DND-41 (cell line): ENCODE results near the gene RNASE13.

Experiments used
- ATAC-seq: fragments of 200-7000 bp; cut with Tn5 transposase; 3 replicates; pipeline ENCODE4 v1.9.1; 2021; ENCODE audit warnings: low read depth; ENCODE audit not compliant: insufficient read depth
- DNase-seq: peaks from one replicate; pipeline ENCODE4 v3.0.0-alpha.2; 2020
- H2AFZ ChIP-seq: 2 replicates; pipeline ENCODE4 v1.6.0; 2012; ENCODE audit warnings: low read depth, low read length
- H3K27ac ChIP-seq: 2 replicates; pipeline ENCODE4 v1.5.1; 2012; ENCODE audit warnings: low read length, inconsistent platforms
- H3K27me3 ChIP-seq: fragments of 200-600 bp; sonication (generic); 2 replicates; pipeline ENCODE4 v1.6.0; 2012; ENCODE audit warnings: low read length, mild to moderate bottlenecking, inconsistent platforms; ENCODE audit not compliant: insufficient read depth, poor library complexity
- H3K36me3 ChIP-seq: 2 replicates; pipeline ENCODE4 v1.5.1; 2012; ENCODE audit warnings: low read length, inconsistent platforms; ENCODE audit not compliant: insufficient read depth
- H3K4me1 ChIP-seq: 2 replicates; pipeline ENCODE4 v1.5.1; 2012; ENCODE audit warnings: mild to moderate bottlenecking, low read length; ENCODE audit not compliant: insufficient read depth
- H3K4me2 ChIP-seq: 2 replicates; pipeline ENCODE4 v1.6.0; 2012; ENCODE audit warnings: mild to moderate bottlenecking, moderate library complexity, low read length, inconsistent platforms; ENCODE audit not compliant: insufficient read depth
- H3K4me3 ChIP-seq, 2 experiments: fragments of 200-600 bp in 1 of 2; shearing (Covaris generic) in 1 of 2; 2 replicates each; pipeline ENCODE4 v1.5.1; 2012 to 2016; ENCODE audit warnings: inconsistent platforms in 2 of 2, low read length in 2 of 2, mild to moderate bottlenecking in 2 of 2, low read depth in 1 of 2, moderate library complexity in 1 of 2
- H3K79me2 ChIP-seq: 2 replicates; pipeline ENCODE4 v1.6.0; 2012; ENCODE audit warnings: low read length, inconsistent platforms; ENCODE audit not compliant: insufficient read depth
- H3K9ac ChIP-seq: 2 replicates; pipeline ENCODE4 v1.6.0; 2012; ENCODE audit warnings: low read depth, mild to moderate bottlenecking, inconsistent platforms, low read length, moderate library complexity
- H3K9me3 ChIP-seq: 2 replicates; pipeline ENCODE4 v1.5.1; 2012; ENCODE audit warnings: low read length, moderate library complexity, mild to moderate bottlenecking, inconsistent platforms; ENCODE audit not compliant: insufficient read depth, severe bottlenecking
- H4K20me1 ChIP-seq: 2 replicates; pipeline ENCODE4 v1.6.0; 2012; ENCODE audit warnings: low read length; ENCODE audit not compliant: insufficient read depth
- CTCF ChIP-seq: IDR thresholded peaks from 2 replicates; pipeline ENCODE4 v1.5.1; 2012; ENCODE audit warnings: borderline replicate concordance, low read length, moderate library complexity, mild to moderate bottlenecking; ENCODE audit not compliant: poor library complexity, severe bottlenecking; ENCODE audit errors: extremely low read depth
- EZH2 ChIP-seq: IDR thresholded peaks from 3 replicates; pipeline ENCODE4 v1.6.1; 2012; ENCODE audit warnings: borderline replicate concordance, low read depth, mild to moderate bottlenecking, moderate library complexity, low read length, inconsistent platforms; ENCODE audit not compliant: severe bottlenecking

The RNASE13 gene

GRCh38 chr14:21073921-21074320 is 39.3 kb upstream of the RNASE13 start:
- Histone ChIP-seq H3K36me3 (no peaks in the 10 kb centered on the region), H3K79me2 (no peaks in the 10 kb centered on the region), H3K9me3 (no peaks in the 10 kb centered on the region), H3K4me3 (no peak overlapping the region), H3K27ac (no peak overlapping the region), H2AFZ (no peak overlapping the region), H3K27me3 (peaks cover 49% of the 10 kb centered on the region), H3K4me2 (no peak overlapping the region), H3K9ac (no peak overlapping the region), H4K20me1 (peaks cover 20% of the 10 kb centered on the region; the same call in 1 of the 2 replicates), H3K4me1 (peaks cover 23% of the 10 kb centered on the region)
- DNase-seq, result no peak
- TF ChIP-seq CTCF (no peak), EZH2 (no peak)
- no peak for ATAC-seq

GRCh38 chr14:21072781-21073339 is 38.3 kb upstream of the RNASE13 start:
- peaks cover 50% of the 10 kb centered on the region for H3K27me3 ChIP-seq
- H3K4me3 ChIP-seq, result no peak overlapping the region
- no peaks in the 10 kb centered on the region for H3K79me2 ChIP-seq
- TF ChIP-seq CTCF, result no peak
- TF ChIP-seq EZH2, result no peak
- H3K27ac ChIP-seq, result no peak overlapping the region
- ATAC-seq (no peak), DNase-seq (no peak)
- H4K20me1 ChIP-seq, result peaks cover 24% of the 10 kb centered on the region; the same call in 1 of the 2 replicates
- H3K4me2 ChIP-seq, result no peak overlapping the region
- H3K9ac ChIP-seq, result no peak overlapping the region
- H2AFZ ChIP-seq, result no peak overlapping the region
- H3K9me3 ChIP-seq, result no peaks in the 10 kb centered on the region
- H3K4me1 ChIP-seq, result peaks cover 23% of the 10 kb centered on the region
- no peaks in the 10 kb centered on the region for H3K36me3 ChIP-seq

- Histone ChIP-seq H3K27ac (no peak overlapping the region), H2AFZ (peak overlapping the region; percentile 45; the same call in 1 of the 2 replicates), H3K79me2 (no peaks in the 10 kb centered on the region), H3K4me2 (peak overlapping the region; percentile 89), H3K27me3 (peaks cover 56% of the 10 kb centered on the region), H3K4me3 (peak overlapping the region; percentile 12 to 58; a peak in 2 of 4 replicates), H4K20me1 (peaks cover 24% of the 10 kb centered on the region; the same call in 1 of the 2 replicates), H3K4me1 (peaks cover 23% of the 10 kb centered on the region), H3K9me3 (no peaks in the 10 kb centered on the region), H3K36me3 (no peaks in the 10 kb centered on the region), H3K9ac (peak overlapping the region; percentile 47; the same call in 1 of the 2 replicates)
- DNase-seq (no peak), ATAC-seq (no peak)
- TF ChIP-seq CTCF (no peak), EZH2 (no peak)
Observed at GRCh38 chr14:21072031-21072473, 37.4 kb upstream of the RNASE13 start.
